Measurements from ENCODE around the gene MSH4. TPM values are rescaled to one million over a fixed set of nuclear protein-coding genes. Genes with fewer than 3 reads are reported as not detected.

MSH4 gene
- not detected in 5 replicates for total RNA-seq (2022; extraction: Qiagen RNA extraction; ENCODE audit: low read depth)

DNA sequence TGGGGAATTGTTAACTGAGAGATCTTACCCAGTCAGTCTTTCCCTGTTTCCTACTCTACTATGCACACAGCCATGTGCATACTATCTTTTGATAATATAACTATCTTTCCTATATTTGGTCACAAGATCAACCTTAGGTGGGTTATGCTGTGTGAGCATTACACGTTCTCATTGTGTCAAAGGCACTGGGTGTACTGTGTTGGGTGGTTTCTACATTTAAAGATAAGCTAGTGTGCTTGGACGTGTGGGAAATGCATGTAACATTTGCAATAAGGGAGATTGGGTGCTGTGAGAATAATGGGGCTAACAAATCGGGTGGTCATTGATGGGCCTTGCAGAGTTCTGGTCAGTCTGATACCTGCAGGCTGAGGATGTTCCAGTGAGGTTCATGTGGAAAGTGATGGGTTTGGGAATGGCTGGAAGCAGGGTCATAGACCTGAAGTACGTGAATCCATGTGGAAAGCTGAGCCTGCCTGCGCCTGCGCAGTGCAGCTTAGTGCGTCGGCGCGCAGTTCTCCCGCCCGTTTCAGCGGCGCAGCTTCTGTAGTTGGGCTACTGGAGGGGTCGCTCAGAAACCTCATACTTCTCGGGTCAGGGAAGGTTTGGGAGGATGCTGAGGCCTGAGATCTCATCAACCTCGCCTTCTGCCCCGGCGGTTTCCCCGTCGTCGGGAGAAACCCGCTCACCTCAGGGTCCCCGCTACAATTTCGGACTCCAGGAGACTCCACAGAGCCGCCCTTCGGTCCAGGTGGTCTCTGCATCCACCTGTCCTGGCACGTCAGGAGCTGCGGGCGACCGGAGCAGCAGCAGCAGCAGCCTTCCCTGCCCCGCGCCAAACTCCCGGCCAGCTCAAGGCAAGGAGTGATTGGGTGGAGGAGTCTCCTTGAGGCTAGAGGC lies at the start of gene MSH4:
TSS of gene MSH4 (plus strand) at position 507 of the 897 bp plus-strand sequence. CDS start at position 611, 104 bp downstream.

DNA sequence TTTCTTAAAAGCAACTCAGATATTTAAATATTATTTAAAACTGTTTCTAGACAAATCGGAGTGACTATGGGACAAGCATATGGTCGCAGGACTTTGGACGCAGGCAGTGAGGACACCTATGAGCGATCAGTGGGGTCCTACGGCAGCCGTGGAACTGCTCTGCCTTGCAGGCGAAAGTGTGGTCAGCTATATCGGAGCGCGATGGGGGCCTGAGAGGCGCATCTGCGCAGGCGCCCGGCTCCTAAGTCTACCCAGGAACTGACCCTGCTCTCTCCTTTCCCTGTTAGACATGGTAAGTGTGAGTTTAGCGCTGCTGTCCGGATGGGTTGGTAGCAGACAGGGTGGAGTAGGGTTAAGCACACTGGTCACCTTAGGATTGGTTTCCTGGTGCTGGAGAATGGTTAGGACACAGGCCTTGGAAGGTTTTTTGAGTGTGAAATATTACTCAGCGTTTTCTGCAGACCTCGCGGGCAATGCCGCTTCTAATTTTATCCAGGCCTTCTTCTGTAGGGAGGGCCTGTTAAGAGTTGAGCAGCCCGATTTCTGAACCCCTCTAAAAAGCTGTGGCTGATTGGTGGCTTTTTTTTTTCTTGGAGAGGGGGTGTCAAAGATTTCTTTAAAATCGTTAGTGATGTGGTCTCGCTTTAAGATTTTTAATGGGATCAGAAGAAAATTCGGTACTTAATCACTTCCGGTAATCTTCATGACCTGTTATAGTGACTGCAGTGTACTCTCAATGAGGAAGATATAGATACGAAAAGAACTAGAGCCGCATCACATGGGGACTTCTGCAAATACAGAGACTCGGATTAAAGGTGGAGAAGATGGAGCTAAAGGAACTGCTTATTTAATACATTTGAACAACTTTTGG lies 10.5 kb upstream of the MSH4 start, which contains the start of gene RABGGTB:
TSS of gene RABGGTB (plus strand) at position 274 of the 871 bp plus-strand sequence. CDS start at position 290, 16 bp downstream.

DNA sequence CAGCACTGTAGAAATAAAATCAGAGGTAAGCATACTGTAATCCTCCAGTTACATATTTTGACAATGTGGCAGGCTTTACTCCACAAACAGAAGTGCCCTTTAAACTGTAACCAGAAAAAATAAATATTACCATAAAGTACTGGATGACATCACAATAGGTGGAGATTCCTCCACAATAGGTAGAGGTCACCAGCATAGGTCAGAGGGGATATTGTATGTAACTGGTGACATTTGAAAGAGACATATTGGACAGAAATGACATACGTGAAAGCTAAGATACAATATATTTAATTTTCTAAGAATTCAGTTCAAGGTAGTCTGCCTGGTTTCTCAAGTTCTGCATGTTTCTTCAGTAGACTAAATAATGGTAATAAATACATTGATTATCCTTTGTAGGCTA lies 135.6 kb downstream of the MSH4 start, which contains the start of gene ASB17:
TSS of gene ASB17 (minus strand) at position 101 of the 400 bp plus-strand sequence. CDS start 113 bp downstream, outside the sequence.

Other genes with a start within 250 kb of the MSH4 start
- 0.05 to 0.19 TPM (median 0.06 TPM) in 3 of 5 replicates, not detected in the others for gene SLC44A5, start 185.8 kb upstream of the MSH4 start, total RNA-seq (2022; extraction: Qiagen RNA extraction; ENCODE audit: low read depth)
- gene ACADM, start 72.2 kb upstream of the MSH4 start, total RNA-seq (2022; extraction: Qiagen RNA extraction; ENCODE audit: low read depth), result 27.4 to 39.2 TPM (median 32.8 TPM) in 5 replicates
- gene RABGGTB, start 10.6 kb upstream of the MSH4 start, total RNA-seq (2022; extraction: Qiagen RNA extraction; ENCODE audit: low read depth), result 44.5 to 89.8 TPM (median 70.6 TPM) in 5 replicates
- not detected in 5 replicates for gene ASB17, start 135.5 kb downstream of the MSH4 start, total RNA-seq (2022; extraction: Qiagen RNA extraction; ENCODE audit: low read depth)